HepG2 (cell line): ENCODE results near the gene NGLY1. TPM values are rescaled to one million over a fixed set of nuclear protein-coding genes. Genes with fewer than 3 reads are reported as not detected.
A peak's percentile ranks its signal among the peaks of the same experiment; 100 is the strongest.

Experiments used
- CBX1 ChIP-seq: IDR thresholded peaks from one replicate; pipeline ENCODE4 v1.6.1; 2016; ENCODE audit warnings: antibody characterized with exemption, low read depth
- FOXK1 ChIP-seq: sonication (generic); formaldehyde crosslinking; IDR thresholded peaks from 2 replicates; pipeline ENCODE4 v1.4.0; 2020; ENCODE audit warnings: low read depth, missing genetic modification reagents, borderline replicate concordance
- HMGXB4 ChIP-seq, 2 experiments: sonication (generic) in 1 of 2; formaldehyde crosslinking in 1 of 2; IDR thresholded peaks; 2 replicates each; pipeline versions ENCODE4 v1.4.0 to v1.6.1; 2018 to 2020; ENCODE audit warnings: missing genetic modification reagents in 2 of 2, borderline replicate concordance in 1 of 2, low read depth in 1 of 2, mild to moderate bottlenecking in 1 of 2, missing biosample characterization in 1 of 2
- KDM1A ChIP-seq: IDR thresholded peaks from 2 replicates; pipeline ENCODE4 v1.6.1; 2016; ENCODE audit warnings: missing compliant biosample characterization
- MAFG ChIP-seq: sonication (generic); formaldehyde crosslinking; IDR thresholded peaks from 2 replicates; pipeline ENCODE4 v1.5.1; 2020; ENCODE audit warnings: mild to moderate bottlenecking, missing genetic modification reagents
- NFATC3 ChIP-seq: sonication (generic); formaldehyde crosslinking; IDR thresholded peaks from 2 replicates; pipeline ENCODE4 v1.5.1; 2020; ENCODE audit warnings: mild to moderate bottlenecking, missing genetic modification reagents
- PHF20 ChIP-seq: sonication (generic); formaldehyde crosslinking; IDR thresholded peaks from 2 replicates; pipeline ENCODE4 v1.5.0; 2020; ENCODE audit warnings: mild to moderate bottlenecking, missing genetic modification reagents
- PHF8 ChIP-seq: sonication (generic); formaldehyde crosslinking; IDR thresholded peaks from 2 replicates; pipeline ENCODE4 v1.5.0; 2020; ENCODE audit warnings: missing genetic modification reagents
- RNF2 ChIP-seq: fragments of 450-650 bp; conservative IDR thresholded peaks from 2 replicates; pipeline ENCODE4 v1.6.1; 2016; ENCODE audit warnings: low read depth
- ZNF282 ChIP-seq: fragments of 450-650 bp; IDR thresholded peaks from 2 replicates; pipeline ENCODE4 v1.6.1; 2018; ENCODE audit not compliant: partially characterized antibody
- ZNF382 ChIP-seq: sonication (generic); formaldehyde crosslinking; IDR thresholded peaks from 2 replicates; pipeline ENCODE4 v1.5.0; 2020; ENCODE audit warnings: missing genetic modification reagents, mild to moderate bottlenecking, borderline replicate concordance
- ZNF572 ChIP-seq: sonication (generic); formaldehyde crosslinking; IDR thresholded peaks from 2 replicates; pipeline ENCODE4 v1.5.1; 2020; ENCODE audit warnings: mild to moderate bottlenecking, missing genetic modification reagents
- polyA plus RNA-seq, 8 experiments: library from polyadenylated mRNA; depleted of rRNA in 3 of 8; stranded (reverse) in 7 of 8; unstranded in 1 of 8; fragments of >200 nt; fragmentation: Illumina TruSeq in 4 of 8; extraction: Trizol in 4 of 8; gene quantifications; 2 replicates each; pipeline versions ENCODE4 v1.2.1 to v1.2.3, GENCODE V29; 2011 to 2016; ENCODE audit warnings: low read depth in 4 of 8, missing spikeins in 1 of 8, mixed read lengths in 1 of 8; ENCODE audit not compliant: insufficient read depth in 1 of 8
- total RNA-seq, 5 experiments: library from RNA; depleted of rRNA; stranded (reverse); fragments of >200 nt; fragmentation: Illumina TruSeq; extraction: Trizol; gene quantifications; 2 replicates each; pipeline ENCODE4 v1.2.3, GENCODE V29; 2016; ENCODE audit warnings: low read depth in 1 of 5
- TF ChIP-seq, protein P1 (sequence below), 2 experiments: sonication (generic) in 1 of 2; formaldehyde crosslinking in 1 of 2; IDR thresholded peaks; 2 replicates each; pipeline versions ENCODE4 v1.6.1 to v1.9.0; 2014 to 2022; ENCODE audit warnings: antibody characterized with exemption in 1 of 2, borderline replicate concordance in 1 of 2, inconsistent platforms in 1 of 2, low read depth in 1 of 2, missing genetic modification reagents in 1 of 2

NGLY1 gene
- total and polyA plus RNA-seq, 2 of the 13 experiments (the other 11 are each of a cell fraction or from before 2014, with no cell fraction given) = 28.2 to 44.5 TPM

DNA sequence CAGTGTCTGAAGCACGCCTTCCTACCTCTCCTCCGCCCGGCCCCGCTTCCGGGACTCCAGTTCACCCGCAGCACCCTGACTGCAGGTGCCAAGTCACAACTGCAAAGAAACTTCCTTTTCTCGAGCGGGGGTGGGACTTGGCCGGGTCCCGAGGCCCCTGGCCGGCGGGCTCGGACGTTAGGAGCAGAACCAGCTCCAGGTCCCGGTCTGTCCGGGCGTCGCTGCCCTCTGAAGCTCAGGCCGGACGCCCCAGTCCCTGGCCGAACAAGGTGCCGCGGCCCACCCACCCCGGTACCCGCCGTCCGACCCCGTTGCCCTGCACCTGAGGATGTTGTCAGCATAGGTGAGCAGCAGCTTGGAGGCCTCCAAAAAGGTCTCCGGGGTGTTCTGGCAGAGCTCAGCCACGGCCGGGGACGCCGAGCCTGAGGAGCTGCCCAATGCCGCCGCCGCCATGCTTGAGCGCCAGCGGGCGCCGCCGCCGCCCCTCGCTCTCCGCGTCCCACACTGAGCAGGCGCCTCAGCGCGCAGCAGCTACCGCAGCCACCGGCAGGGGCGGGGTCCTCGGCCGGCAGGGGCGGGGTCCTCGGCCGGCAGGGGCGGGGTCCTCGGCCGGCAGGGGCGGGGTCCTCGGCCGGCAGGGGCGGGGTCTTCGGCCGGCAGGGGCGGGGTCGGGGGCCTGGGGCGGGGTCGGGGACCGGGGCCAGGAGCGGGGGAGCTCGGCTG, at the start of gene NGLY1 (continued):
- TF ChIP-seq RNF2 (no peak), PHF8 (CRISPR knock-in tag) (peak; percentile 97), CBX1 (no peak), HMGXB4 (CRISPR knock-in tag; IDR thresholded peaks at IDR 0.05; ENCODE audit: borderline replicate concordance in 1 of 2, low read depth in 1 of 2) (peak in 1 of 2 experiments; percentile 75; a peak in 2 of 4 replicates), PHF20 (peak; percentile 61; the same call in 1 of the 2 replicates), NFATC3 (CRISPR knock-in tag) (no peak), ZNF382 (no peak), KDM1A (CRISPR knock-in tag) (no peak), MAFG (CRISPR knock-in tag) (no peak), FOXK1 (CRISPR knock-in tag) (no peak), ZNF572 (CRISPR knock-in tag) (0 out of 2 replicates have a peak, but pooled peaks have one; percentile 77), ZNF282 (no peak)
- TF ChIP-seq, protein P1, sequence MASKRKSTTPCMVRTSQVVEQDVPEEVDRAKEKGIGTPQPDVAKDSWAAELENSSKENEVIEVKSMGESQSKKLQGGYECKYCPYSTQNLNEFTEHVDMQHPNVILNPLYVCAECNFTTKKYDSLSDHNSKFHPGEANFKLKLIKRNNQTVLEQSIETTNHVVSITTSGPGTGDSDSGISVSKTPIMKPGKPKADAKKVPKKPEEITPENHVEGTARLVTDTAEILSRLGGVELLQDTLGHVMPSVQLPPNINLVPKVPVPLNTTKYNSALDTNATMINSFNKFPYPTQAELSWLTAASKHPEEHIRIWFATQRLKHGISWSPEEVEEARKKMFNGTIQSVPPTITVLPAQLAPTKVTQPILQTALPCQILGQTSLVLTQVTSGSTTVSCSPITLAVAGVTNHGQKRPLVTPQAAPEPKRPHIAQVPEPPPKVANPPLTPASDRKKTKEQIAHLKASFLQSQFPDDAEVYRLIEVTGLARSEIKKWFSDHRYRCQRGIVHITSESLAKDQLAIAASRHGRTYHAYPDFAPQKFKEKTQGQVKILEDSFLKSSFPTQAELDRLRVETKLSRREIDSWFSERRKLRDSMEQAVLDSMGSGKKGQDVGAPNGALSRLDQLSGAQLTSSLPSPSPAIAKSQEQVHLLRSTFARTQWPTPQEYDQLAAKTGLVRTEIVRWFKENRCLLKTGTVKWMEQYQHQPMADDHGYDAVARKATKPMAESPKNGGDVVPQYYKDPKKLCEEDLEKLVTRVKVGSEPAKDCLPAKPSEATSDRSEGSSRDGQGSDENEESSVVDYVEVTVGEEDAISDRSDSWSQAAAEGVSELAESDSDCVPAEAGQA (IDR thresholded peaks at IDR 0.05; ENCODE audit: low read depth) = 0 out of 2 replicates have a peak, but pooled peaks have one; percentile 13
- TF ChIP-seq, protein P1 (CRISPR knock-in tag; IDR thresholded peaks at IDR 0.05; ENCODE audit: borderline replicate concordance) = no peak
